H1 (cell line): ENCODE results near the gene PTPRO. TPM values are rescaled to one million over a fixed set of nuclear protein-coding genes. Genes with fewer than 3 reads are reported as not detected.

ENCODE experiments used
- CTCF ChIA-PET: fragments of 300-600 bp; sonication (Branson Sonifier 250); formaldehyde crosslinking; loops from one replicate; lab custom pipeline; 2021; ENCODE audit not compliant: partially characterized antibody; lab: Charles Lee
- POLR2A ChIA-PET: fragments of 300-600 bp; sonication (Branson Sonifier 250); formaldehyde crosslinking; loops from one replicate; lab custom pipeline; 2021; ENCODE audit warnings: inconsistent platforms; ENCODE audit not compliant: partially characterized antibody; lab: Charles Lee
- DNase-seq, 2 experiments: peaks; one replicate each; pipeline versions ENCODE4 v3.0.0 to v3.0.0-alpha.2; 2010 to 2022; ENCODE audit warnings: low spot score in 2 of 2, low read depth in 1 of 2, mixed read lengths in 1 of 2
- FAIRE-seq: peaks from 2 replicates; lab custom pipeline; 2011; peaks lifted over from hg19 to GRCh38; lab: Jason Lieb, UNC
- H2AFZ ChIP-seq: 2 replicates; pipeline ENCODE4 v1.8.1; 2012; ENCODE audit warnings: low read length, inconsistent platforms
- H2AK5ac ChIP-seq: 2 replicates; pipeline ENCODE4 v1.6.1; 2013; ENCODE audit warnings: low read depth, low read length
- H2BK120ac ChIP-seq: replicated peaks from 2 replicates; pipeline ENCODE3; 2013; ENCODE audit warnings: low read depth, low read length, inconsistent platforms
- H2BK12ac ChIP-seq: 2 replicates; pipeline ENCODE4 v1.6.1; 2013; ENCODE audit warnings: low read depth, low read length
- H2BK15ac ChIP-seq: 2 replicates; pipeline ENCODE4 v1.6.1; 2013; ENCODE audit warnings: low read length
- H2BK20ac ChIP-seq: 2 replicates; pipeline ENCODE4 v1.6.1; 2013; ENCODE audit warnings: low read length
- H2BK5ac ChIP-seq: 2 replicates; pipeline ENCODE4 v1.6.1; 2013; ENCODE audit warnings: low read depth, low read length
- H3K14ac ChIP-seq: 2 replicates; pipeline ENCODE4 v1.6.1; 2013; ENCODE audit warnings: inconsistent platforms; ENCODE audit not compliant: insufficient read length
- H3K18ac ChIP-seq: 2 replicates; pipeline ENCODE4 v1.6.1; 2013; ENCODE audit warnings: low read length; ENCODE audit errors: extremely low read depth
- H3K23ac ChIP-seq: 2 replicates; pipeline ENCODE4 v1.6.1; 2013; ENCODE audit warnings: inconsistent platforms; ENCODE audit not compliant: insufficient read length
- H3K23me2 ChIP-seq: 2 replicates; pipeline ENCODE4 v1.6.1; 2013; ENCODE audit warnings: low read depth, low read length
- H3K27ac ChIP-seq: 2 replicates; pipeline ENCODE4 v1.6.1; 2011; ENCODE audit warnings: low read depth, low read length, inconsistent platforms
- H3K27me3 ChIP-seq, 4 experiments: replicated peaks in 1 of 4; 1 replicate in 1 of 4; 2 replicates in 3 of 4; pipeline versions ENCODE4 v1.6.1 to v1.8.1; 2011 to 2013; ENCODE audit warnings: low read length in 3 of 4, mild to moderate bottlenecking in 3 of 4, inconsistent platforms in 2 of 4, mixed read lengths in 2 of 4, moderate library complexity in 1 of 4; ENCODE audit not compliant: control insufficient read depth in 3 of 4, insufficient read depth in 3 of 4; ENCODE audit errors: extremely low read depth in 1 of 4
- H3K36me3 ChIP-seq, 4 experiments: 2 replicates each; pipeline versions ENCODE4 v1.6.1 to v1.8.1; 2011 to 2013; ENCODE audit warnings: mild to moderate bottlenecking in 4 of 4, low read length in 3 of 4, moderate library complexity in 2 of 4, control low read depth in 1 of 4, inconsistent platforms in 1 of 4; ENCODE audit not compliant: insufficient read depth in 4 of 4, control insufficient read depth in 2 of 4
- H3K4ac ChIP-seq: replicated peaks from 2 replicates; pipeline ENCODE3; 2013; ENCODE audit warnings: low read length, low read depth, mixed read lengths, inconsistent platforms; ENCODE audit not compliant: insufficient read length
- H3K4me1 ChIP-seq, 4 experiments: replicated peaks in 1 of 4; 1 replicate in 1 of 4; 2 replicates in 3 of 4; pipeline versions ENCODE4 v1.6.1 to v1.8.1; 2011 to 2013; ENCODE audit warnings: low read length in 3 of 4, inconsistent platforms in 2 of 4, mixed read lengths in 1 of 4; ENCODE audit not compliant: insufficient read depth in 4 of 4, control insufficient read depth in 3 of 4
- H3K4me2 ChIP-seq, 2 experiments: 2 replicates each; pipeline versions ENCODE4 v1.6.1 to v1.8.1; 2011 to 2013; ENCODE audit warnings: low read depth in 2 of 2, low read length in 2 of 2, control low read depth in 1 of 2, inconsistent platforms in 1 of 2, mild to moderate bottlenecking in 1 of 2; ENCODE audit not compliant: insufficient read depth in 1 of 2
- H3K4me3 ChIP-seq, 4 experiments: fragments of 200-600, 300-600 bp in 1 of 4; sonication (generic), shearing (Covaris generic), sonication (Bioruptor Twin) in 1 of 4; 2 replicates each; pipeline versions ENCODE4 v1.5.1 to v1.8.1; 2011 to 2016; ENCODE audit warnings: low read length in 4 of 4, low read depth in 3 of 4, control low read depth in 2 of 4, inconsistent platforms in 2 of 4, mild to moderate bottlenecking in 2 of 4, mixed read lengths in 1 of 4, moderate library complexity in 1 of 4; ENCODE audit not compliant: insufficient read depth in 2 of 4; ENCODE audit errors: extremely low read depth in 1 of 4
- H3K56ac ChIP-seq: replicated peaks from 2 replicates; pipeline ENCODE3; 2013; ENCODE audit warnings: low read depth, mild to moderate bottlenecking, mixed read lengths, low read length, inconsistent platforms; ENCODE audit not compliant: insufficient read length
- H3K79me1 ChIP-seq: 2 replicates; pipeline ENCODE4 v1.6.1; 2013; ENCODE audit warnings: low read depth, low read length, control low read depth
- H3K79me2 ChIP-seq, 2 experiments: 2 replicates each; pipeline versions ENCODE4 v1.6.1 to v1.8.1; 2012 to 2013; ENCODE audit warnings: low read length in 2 of 2, mild to moderate bottlenecking in 2 of 2, inconsistent platforms in 1 of 2; ENCODE audit not compliant: insufficient read depth in 2 of 2, control insufficient read depth in 1 of 2
- H3K9ac ChIP-seq, 4 experiments: replicated peaks in 1 of 4; 1 replicate in 1 of 4; 2 replicates in 3 of 4; pipeline versions ENCODE4 v1.6.1 to v1.8.1; 2011 to 2013; ENCODE audit warnings: low read depth in 3 of 4, low read length in 3 of 4, control low read depth in 2 of 4, mild to moderate bottlenecking in 2 of 4, moderate library complexity in 2 of 4, inconsistent platforms in 1 of 4; ENCODE audit errors: extremely low read depth in 1 of 4
- H3K9me3 ChIP-seq, 2 experiments: 2 replicates each; pipeline versions ENCODE4 v1.6.1 to v1.8.1; 2012 to 2013; ENCODE audit warnings: mild to moderate bottlenecking in 2 of 2, moderate library complexity in 2 of 2, control low read depth in 1 of 2, inconsistent platforms in 1 of 2, low read depth in 1 of 2, low read length in 1 of 2, mixed read lengths in 1 of 2; ENCODE audit not compliant: insufficient read depth in 2 of 2
- H4K20me1 ChIP-seq, 2 experiments: replicated peaks in 1 of 2; 2 replicates each; pipeline versions ENCODE3 to v1.8.1; 2011 to 2013; ENCODE audit warnings: inconsistent platforms in 2 of 2, low read length in 2 of 2, mild to moderate bottlenecking in 1 of 2; ENCODE audit not compliant: insufficient read depth in 2 of 2, control insufficient read depth in 1 of 2
- H4K5ac ChIP-seq: 2 replicates; pipeline ENCODE4 v1.6.1; 2013; ENCODE audit warnings: low read length, low read depth, mixed read lengths, inconsistent platforms; ENCODE audit not compliant: insufficient read length
- H4K8ac ChIP-seq: 2 replicates; pipeline ENCODE4 v1.8.0; 2013; ENCODE audit warnings: mild to moderate bottlenecking, moderate library complexity, low read length, inconsistent platforms; ENCODE audit not compliant: insufficient read depth; ENCODE audit errors: extremely low read depth
- H4K91ac ChIP-seq: replicated peaks from 2 replicates; pipeline ENCODE3; 2013; ENCODE audit warnings: low read length, mixed read lengths, inconsistent platforms; ENCODE audit not compliant: insufficient read length
- HDAC2 ChIP-seq, 2 experiments: fragments of 300-600 bp in 1 of 2; sonication (generic) in 1 of 2; IDR thresholded peaks; 2 replicates each; pipeline ENCODE4 v1.6.1; 2011 to 2012; ENCODE audit warnings: low read depth in 2 of 2, low read length in 2 of 2, mild to moderate bottlenecking in 2 of 2, moderate library complexity in 2 of 2, borderline replicate concordance in 1 of 2, inconsistent platforms in 1 of 2
- WGBS, 2 experiments: shearing (Covaris generic) in 1 of 2; methylation state at CpG; one replicate each; pipeline versions ENCODE4 v1.1.6 to v1.1.7; 2013 to 2015; ENCODE audit warnings: low lambda C conversion rate in 2 of 2, mixed read lengths in 2 of 2, inconsistent platforms in 1 of 2, low coverage in 1 of 2, missing lambda C conversion rate in 1 of 2; ENCODE audit not compliant: insufficient replicate concordance in 2 of 2, insufficient coverage in 1 of 2, insufficient read length in 1 of 2; ENCODE audit errors: extremely low coverage in 1 of 2, missing lambda C conversion rate in 1 of 2; 5-methylcytosine and 5-hydroxymethylcytosine counted together
- polyA plus RNA-seq, 7 experiments: library from polyadenylated mRNA; depleted of rRNA in 3 of 7; stranded (reverse) in 5 of 7; unstranded in 2 of 7; fragments of >200 nt in 5 of 7; fragments of 200-250 nt in 2 of 7; gene quantifications; 1 replicate in 5 of 7; 2 replicates in 1 of 7; 4 replicates in 1 of 7; pipeline versions ENCODE4 v1.2.1 to v1.2.3, GENCODE V29; 2011 to 2013; ENCODE audit warnings: missing spikeins in 2 of 7, mixed read lengths in 2 of 7
- total RNA-seq: library from RNA; stranded (reverse); fragmentation: NEBNext Ultra II Directional; extraction: Animal tissue kit (Norgen Biotek cat#: 25700); gene quantifications from 2 replicates; pipeline ENCODE4 v1.2.1, GENCODE V29; 2021

The PTPRO gene
- total and polyA plus RNA-seq, 2 of the 8 experiments (the other 6 are each of a cell fraction or from before 2014, with no cell fraction given): 0.73 to 1.7 TPM

DNA sequence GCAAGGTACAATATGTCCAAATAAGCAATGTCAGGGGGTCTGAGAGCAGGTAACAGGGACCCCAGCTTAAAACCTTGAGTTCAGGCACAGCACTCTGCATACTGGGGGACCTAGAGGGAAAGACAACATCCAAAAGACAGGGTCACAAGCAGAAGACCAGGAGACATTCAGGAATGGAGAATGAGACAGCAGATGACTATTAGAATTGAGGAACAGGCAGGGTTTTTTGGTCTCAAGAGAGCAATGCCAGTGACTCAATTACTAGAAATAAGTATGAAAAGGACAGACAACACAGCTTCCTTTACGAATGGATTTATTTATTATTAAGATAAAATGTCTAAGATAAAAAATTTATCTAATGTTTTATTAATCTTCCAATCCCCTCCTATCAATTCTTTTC lies 223.0 kb downstream of the PTPRO start:
- Histone ChIP-seq H2BK120ac (no peak overlapping the region), H4K5ac (no peak overlapping the region), H3K27ac (no peak overlapping the region), H2AK5ac (no peak overlapping the region), H2BK20ac (no peak overlapping the region), H3K4me2 (no peak overlapping the region), H4K8ac (no peak overlapping the region), H3K9me3 (no peaks in the 10 kb centered on the region), H3K79me2 (no peaks in the 10 kb centered on the region), H3K36me3 (no peaks in the 10 kb centered on the region), H2BK5ac (no peak overlapping the region), H3K18ac (no peak overlapping the region), H3K14ac (no peak overlapping the region), H3K23ac (no peak overlapping the region), H3K79me1 (no peaks in the 10 kb centered on the region), H3K27me3 (no peaks in the 10 kb centered on the region), H4K91ac (no peak overlapping the region), H3K4ac (no peak overlapping the region), H3K4me3 (no peak overlapping the region), H3K56ac (no peak overlapping the region), H4K20me1 (no peaks in the 10 kb centered on the region), H3K9ac (no peak overlapping the region), H2BK15ac (no peak overlapping the region), H2AFZ (no peak overlapping the region), H2BK12ac (no peak overlapping the region), H3K23me2 (no peaks in the 10 kb centered on the region), H3K4me1 (no peaks in the 10 kb centered on the region)
- ChIA-PET CTCF (interaction anchor here (0.7 to 2.6 kb wide), 3 partner anchors 10 to 268 kb away, joined by 3 to 9 read pairs (median 4); no protein-coding TSS in a partner anchor), POLR2A (no interaction called here)
- no peak for DNase-seq
- FAIRE-seq: no peak
- 89% methylated on average over 1 of the region's 1 CpG; no CpG with 5 or more reads in 1 of the 2 experiments for WGBS, 2 experiments
- no peak for TF ChIP-seq HDAC2 (IDR thresholded peaks at IDR 0.05; ENCODE audit: borderline replicate concordance in 1 of 2, low read depth in 2 of 2, low read length in 2 of 2)
